Testis (tissue), 2 donors: Measurements from ENCODE around the gene CUL1.

Experiments used
- POLR2A ChIP-seq: fragments of 450-650 bp; IDR thresholded peaks from one replicate; pipeline ENCODE4 v1.6.1; 2017; ENCODE audit warnings: antibody characterized with exemption, mild to moderate bottlenecking, moderate library complexity
- TF ChIP-seq, protein P1 (sequence below), 3 experiments: fragments of 450-650 bp in 2 of 3; fragments of 200-600 bp in 1 of 3; sonication (generic) in 1 of 3; IDR thresholded peaks; one replicate each; pipeline ENCODE4 v1.5.1; 2016 to 2019; ENCODE audit warnings: antibody characterized with exemption in 3 of 3, mild to moderate bottlenecking in 2 of 3, moderate library complexity in 1 of 3

DNA sequence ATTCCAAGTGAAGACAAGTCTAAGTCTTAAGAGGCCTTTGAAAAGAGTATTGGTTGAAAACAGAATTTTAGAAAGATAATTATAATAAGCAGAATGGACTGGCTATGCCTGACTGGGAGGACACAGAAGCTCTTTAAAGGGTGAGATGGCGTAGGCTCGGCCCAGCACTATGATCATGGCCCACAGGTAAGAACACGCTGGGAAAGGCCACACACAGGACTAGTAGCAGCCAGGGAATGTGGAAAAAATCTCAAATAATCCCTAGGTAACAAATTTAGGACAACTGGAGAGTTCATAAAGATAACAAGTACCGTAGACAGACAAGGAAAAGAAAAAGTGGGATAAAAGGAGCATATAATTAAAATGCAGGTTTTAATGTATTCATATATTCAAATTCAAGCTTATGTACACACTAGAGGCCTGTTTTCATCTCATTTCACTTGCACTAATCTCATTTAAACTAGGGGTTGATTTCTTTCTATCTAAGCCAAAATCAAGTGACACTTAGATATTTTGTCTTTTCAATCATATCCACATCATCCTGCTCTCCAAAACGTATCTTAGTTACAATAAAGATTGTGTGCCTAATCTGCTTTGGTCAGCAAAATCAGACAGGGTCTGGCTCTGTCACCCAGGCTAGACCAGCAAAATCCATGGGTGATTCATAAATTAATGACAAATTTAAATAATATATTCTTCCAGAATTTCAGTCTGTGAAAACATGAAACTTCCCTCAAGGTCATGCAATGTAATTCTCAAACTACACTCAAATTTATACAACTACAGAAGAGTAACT is 132.4 kb downstream of the CUL1 start:
- TF ChIP-seq, protein P1, sequence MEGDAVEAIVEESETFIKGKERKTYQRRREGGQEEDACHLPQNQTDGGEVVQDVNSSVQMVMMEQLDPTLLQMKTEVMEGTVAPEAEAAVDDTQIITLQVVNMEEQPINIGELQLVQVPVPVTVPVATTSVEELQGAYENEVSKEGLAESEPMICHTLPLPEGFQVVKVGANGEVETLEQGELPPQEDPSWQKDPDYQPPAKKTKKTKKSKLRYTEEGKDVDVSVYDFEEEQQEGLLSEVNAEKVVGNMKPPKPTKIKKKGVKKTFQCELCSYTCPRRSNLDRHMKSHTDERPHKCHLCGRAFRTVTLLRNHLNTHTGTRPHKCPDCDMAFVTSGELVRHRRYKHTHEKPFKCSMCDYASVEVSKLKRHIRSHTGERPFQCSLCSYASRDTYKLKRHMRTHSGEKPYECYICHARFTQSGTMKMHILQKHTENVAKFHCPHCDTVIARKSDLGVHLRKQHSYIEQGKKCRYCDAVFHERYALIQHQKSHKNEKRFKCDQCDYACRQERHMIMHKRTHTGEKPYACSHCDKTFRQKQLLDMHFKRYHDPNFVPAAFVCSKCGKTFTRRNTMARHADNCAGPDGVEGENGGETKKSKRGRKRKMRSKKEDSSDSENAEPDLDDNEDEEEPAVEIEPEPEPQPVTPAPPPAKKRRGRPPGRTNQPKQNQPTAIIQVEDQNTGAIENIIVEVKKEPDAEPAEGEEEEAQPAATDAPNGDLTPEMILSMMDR (IDR thresholded peaks at IDR 0.05): no peak
- no peak for TF ChIP-seq POLR2A
